ENCODE results near the gene SCN10A.

Gene SCN10A

GRCh38 chr3:38649500-38650247 is 166.3 kb downstream of the SCN10A start, which contains the start of gene SCN5A:
SCN5A (minus strand) TSS chr3:38649687; CDS start chr3:38633307, 16,380 bp downstream.
- DNase-seq: no peak

GRCh38 chr3:38648659-38649499 is 167.1 kb downstream of the SCN10A start:
- DNase-seq: no peak

- DNase-seq: no peak
Observed at GRCh38 chr3:38648024-38648658, 167.9 kb downstream of the SCN10A start.

- no peak for DNase-seq
Observed at GRCh38 chr3:38647217-38647970, 168.6 kb downstream of the SCN10A start.

Data from DMS153 (cell line).